ENCODE measurements around the gene UBA6. TPM values are rescaled to one million over a fixed set of nuclear protein-coding genes. Genes with fewer than 3 reads are reported as not detected.

Gene UBA6
- total and polyA plus RNA-seq, 9 of the 15 experiments (the other 6 are each of a cell fraction or from before 2014, with no cell fraction given) = 22.9 to 139 (median 94.6) TPM

- BruUV-seq (replicated peaks) = no TSS peak
- Histone ChIP-seq H3K27ac (ENCODE audit: extremely low read depth, low read depth, low read length) (peak overlapping the region; percentile 88), H3K4me3 (peak overlapping the region; percentile 82), H4K20me1 (replicated peaks; ENCODE audit: control insufficient read depth, insufficient read depth, low read length) (no peaks in the 10 kb centered on the region), H3K27me3 (ENCODE audit: control insufficient read depth in 2 of 2, insufficient read depth in 2 of 2, low read length in 2 of 2) (no peaks in the 10 kb centered on the region), H3K79me2 (ENCODE audit: control insufficient read depth, insufficient read depth, low read length) (peaks cover 90% of the 10 kb centered on the region), H2AFZ (ENCODE audit: low read depth, low read length) (no peak overlapping the region), H3K9ac (ENCODE audit: insufficient read depth in 1 of 2, low read depth in 2 of 2, low read length in 2 of 2) (peak overlapping the region; percentile 18 to 88; a peak in 3 of 4 replicates), H3K36me3 (ENCODE audit: control insufficient read depth, insufficient read depth, low read length) (peaks cover 40% of the 10 kb centered on the region; the same call in 2 of the 3 replicates), H3K4me1 (replicated peaks in 1 of 2; ENCODE audit: control insufficient read depth in 2 of 2, insufficient read depth in 2 of 2, low read length in 2 of 2) (peaks cover 3 to 12% of the 10 kb centered on the region in 2 experiments; a peak in 2 of 5 replicates), H3K9me1 (ENCODE audit: control insufficient read depth, insufficient read depth, low read length) (no peaks in the 10 kb centered on the region), H3K4me2 (ENCODE audit: insufficient read depth, low read length) (peak overlapping the region; percentile 85), H3K9me3 (replicated peaks; ENCODE audit: control insufficient read depth, insufficient read depth, low read depth, low read length) (no peaks in the 10 kb centered on the region)
- peak in 2 of 4 experiments; percentile 44 to 67 for DNase-seq (ENCODE audit: extremely low read depth in 1 of 4, low spot score in 3 of 4)
- peak; percentile 80 for FAIRE-seq
- WGBS (ENCODE audit: insufficient coverage, low coverage, missing lambda C conversion rate) = 3% methylated on average over 7 of the region's 7 CpGs
- intact Hi-C loops (cut with micrococcal nuclease) (no loop called here), in situ Hi-C loops (cut with MboI) (no loop called here)
- ATAC-seq = peak; percentile 16
- POLR2A ChIA-PET = interaction anchor here (1.0 to 1.9 kb wide), 4 partner anchors 11 to 16 kb away, joined by 5 to 13 read pairs (median 6); no protein-coding TSS in a partner anchor
- CTCF ChIA-PET (ENCODE audit: low intra/inter-chr PET ratio) = no interaction called here
- no peak for TF ChIP-seq THRA (IDR thresholded peaks at IDR 0.05)
- TF ChIP-seq MTA2 (IDR thresholded peaks at IDR 0.05; ENCODE audit: low read depth) = peak; percentile 17; the same call in 1 of the 2 replicates
- no peak for TF ChIP-seq CCNT2 (IDR thresholded peaks at IDR 0.05; ENCODE audit: borderline replicate concordance, extremely low read depth, insufficient read length, low read depth, low read length)
- TF ChIP-seq ARNT (IDR thresholded peaks at IDR 0.05) = no peak
- TF ChIP-seq HOMEZ (CRISPR knock-in tag; IDR thresholded peaks at IDR 0.05) = no peak
- TF ChIP-seq ZC3H4 (CRISPR knock-in tag; IDR thresholded peaks at IDR 0.05; ENCODE audit: borderline replicate concordance) = no peak
- no peak for TF ChIP-seq PML (IDR thresholded peaks at IDR 0.05; ENCODE audit: low read length)
- no peak for TF ChIP-seq GABPB1 (CRISPR knock-in tag; IDR thresholded peaks at IDR 0.05)
- no peak for TF ChIP-seq ZSCAN29 (IDR thresholded peaks at IDR 0.05)
- no peak for TF ChIP-seq HSF4 (CRISPR knock-in tag; IDR thresholded peaks at IDR 0.05; ENCODE audit: borderline replicate concordance)
- no peak for TF ChIP-seq OTX1 (CRISPR knock-in tag; IDR thresholded peaks at IDR 0.05)
- peak; percentile 76 for TF ChIP-seq DPF2 (IDR thresholded peaks at IDR 0.05)
- TF ChIP-seq SMARCE1 (IDR thresholded peaks at IDR 0.05) = peak; percentile 43
- no peak for TF ChIP-seq ADNP (tag; IDR thresholded peaks at IDR 0.05)
- TF ChIP-seq CLOCK (CRISPR knock-in tag; IDR thresholded peaks at IDR 0.05; ENCODE audit: borderline replicate concordance) = no peak
- no peak for TF ChIP-seq FOXJ2 (tag; IDR thresholded peaks at IDR 0.05)
- TF ChIP-seq ZNF766 (CRISPR knock-in tag; conservative IDR thresholded peaks at IDR 0.05) = no peak
- peak; percentile 37; the same call in 1 of the 2 replicates for TF ChIP-seq POLR2AphosphoS5 (IDR thresholded peaks at IDR 0.05; ENCODE audit: control insufficient read depth, insufficient read depth, low read depth, low read length)
Measured at GRCh38 chr4:67697860-67698687, 2.9 kb downstream of the UBA6 start.

Measured in K562 (cell line).